Measurements from ENCODE around the gene FBXO31.
"Not testable (repeated sequence)": the region's sequence is repeated elsewhere in the genome, so short reads cannot be mapped to it uniquely, and the experiment has no call there.

FBXO31 gene

GRCh38 chr16:87360862-87361610, 22.5 kb downstream of the FBXO31 start:
- no peak for DNase-seq

DNA sequence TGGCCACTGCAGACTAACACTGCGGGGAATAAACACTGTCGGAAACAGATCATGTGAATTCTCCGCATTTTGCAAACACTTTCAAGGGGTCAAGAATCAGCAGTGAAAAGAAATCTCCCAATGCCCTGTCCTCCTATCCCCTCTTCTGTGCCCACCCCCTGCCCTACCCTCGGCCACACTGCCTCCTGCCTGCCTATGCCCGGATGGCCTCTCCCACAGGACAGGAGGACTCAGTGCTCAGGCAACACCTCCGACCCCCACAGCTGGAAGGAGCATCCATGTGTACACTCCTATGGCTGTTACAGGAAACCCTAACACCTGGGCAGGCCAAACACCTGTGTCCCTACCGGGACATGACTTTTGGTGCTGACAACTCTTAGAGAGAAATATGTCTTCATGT, 24.5 kb downstream of the FBXO31 start:
- no peak for DNase-seq

- DNase-seq, result no peak
Measured at GRCh38 chr16:87358696-87359095, 24.9 kb downstream of the FBXO31 start.

DNA sequence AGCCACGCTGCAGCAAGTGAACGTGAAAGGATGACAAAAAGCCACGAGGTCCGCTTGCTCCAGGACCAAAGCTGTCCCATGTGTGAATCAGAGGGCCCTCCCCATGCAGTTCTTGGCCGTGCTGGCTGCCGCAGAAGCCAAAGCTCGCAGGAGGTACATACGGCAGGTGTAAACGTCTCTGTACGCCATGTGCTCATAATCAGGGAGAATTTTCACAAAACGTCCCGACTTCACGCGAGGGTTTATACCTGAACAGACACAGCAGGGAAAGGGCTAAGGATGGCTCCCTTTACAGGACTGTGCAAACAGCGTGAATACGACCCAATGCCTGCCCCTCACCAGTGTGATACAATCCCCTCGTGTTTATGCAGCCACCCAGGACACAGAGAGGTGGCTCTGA, 25.3 kb downstream of the FBXO31 start:
- DNase-seq, result no peak

- no peak for DNase-seq
Measured at GRCh38 chr16:87356491-87356853, 27.1 kb downstream of the FBXO31 start.

- no peak for DNase-seq
Measured at GRCh38 chr16:87353613-87354012, 30.0 kb downstream of the FBXO31 start.

DNA sequence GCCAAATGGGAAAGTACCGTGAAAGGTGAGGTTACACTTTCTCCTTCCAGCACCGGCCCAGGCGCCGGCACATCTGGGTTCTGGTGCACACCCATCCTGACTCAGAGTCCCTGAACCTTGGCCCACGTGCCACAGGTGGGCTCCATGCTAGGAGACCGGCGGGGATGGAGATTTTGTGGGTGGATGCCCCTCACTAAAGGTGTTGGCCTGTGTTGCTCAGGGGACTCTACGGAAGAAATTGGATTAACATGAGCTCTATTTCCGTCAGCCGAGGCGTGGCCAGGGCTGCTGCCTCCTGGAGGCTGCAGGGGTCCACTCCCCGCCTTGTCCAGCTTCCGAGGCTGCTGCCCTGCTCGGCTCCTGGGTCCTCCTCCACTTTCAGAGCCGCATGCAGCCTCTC, 30.8 kb downstream of the FBXO31 start:
- DNase-seq, result no peak

DNA sequence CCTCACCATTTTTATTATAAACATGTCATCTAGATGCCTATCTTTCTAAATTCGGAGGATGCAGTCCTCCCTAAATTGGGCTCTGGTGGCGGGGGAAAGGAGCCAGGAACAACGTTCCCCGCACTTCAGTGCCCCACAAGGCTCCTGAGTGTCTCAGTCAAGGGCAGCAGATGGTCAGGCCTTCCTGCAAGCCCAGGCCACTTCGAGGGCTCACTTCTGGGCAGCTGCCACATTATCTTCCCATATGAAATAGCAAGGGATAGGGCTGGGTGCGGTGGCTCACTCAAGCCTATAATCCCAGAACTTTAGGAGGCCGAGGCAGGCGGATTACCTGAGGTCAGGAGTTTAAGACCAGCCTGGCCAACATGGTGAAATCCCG, 32.3 kb downstream of the FBXO31 start:
- DNase-seq, result no peak

DNA sequence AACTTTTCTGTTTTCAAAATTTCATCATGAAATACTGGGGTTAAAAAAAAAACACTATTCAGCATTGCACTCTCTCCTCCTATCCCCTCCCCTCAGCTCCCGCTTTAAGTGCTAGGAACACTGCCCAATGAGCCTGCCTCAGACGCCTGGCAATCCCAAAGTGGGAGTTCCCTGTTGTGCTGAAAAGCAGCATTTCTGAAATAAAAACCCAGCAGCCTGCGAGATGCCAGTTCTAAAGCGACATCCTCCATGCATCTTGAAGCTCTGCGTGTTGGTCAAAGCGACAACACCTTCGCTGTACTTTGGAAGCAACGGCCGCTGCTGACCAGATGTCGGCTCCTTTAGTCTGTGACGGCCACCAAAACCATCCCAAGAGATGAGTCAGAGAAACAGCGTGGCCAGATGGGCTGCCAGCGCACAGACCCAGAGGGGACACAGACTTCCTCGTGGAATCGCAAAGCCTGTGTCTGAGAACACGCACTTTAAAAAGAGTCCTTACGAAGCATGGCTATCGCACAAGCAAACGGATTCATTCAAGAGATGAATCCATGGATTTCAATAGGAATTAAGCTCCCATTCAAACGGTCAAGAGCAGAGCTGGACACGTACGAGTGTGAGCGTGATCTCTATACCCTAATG, 32.8 kb downstream of the FBXO31 start:
- DNase-seq, result no peak

DNA sequence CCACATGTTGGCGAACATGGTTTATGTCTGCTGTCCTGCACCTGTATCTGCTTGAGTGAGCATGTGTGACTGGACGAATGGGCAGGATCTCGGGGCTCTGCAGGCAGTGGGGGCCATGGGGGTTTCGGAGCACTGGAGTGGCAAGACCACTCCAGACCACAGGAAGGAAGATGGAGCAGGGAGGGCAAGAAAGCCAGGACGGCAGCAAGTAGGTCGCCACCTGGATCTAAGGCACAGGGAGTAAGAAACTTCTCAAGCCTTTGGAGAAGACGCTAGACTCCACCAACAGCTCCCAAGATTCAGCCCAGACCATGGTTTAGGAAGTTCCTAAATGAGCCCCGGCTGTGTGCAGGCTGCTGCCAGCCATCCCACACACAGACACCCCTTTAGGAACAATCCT, 33.5 kb downstream of the FBXO31 start:
- no peak for DNase-seq

GRCh38 chr16:87348616-87349157, 34.9 kb downstream of the FBXO31 start:
- DNase-seq, result no peak

DNA sequence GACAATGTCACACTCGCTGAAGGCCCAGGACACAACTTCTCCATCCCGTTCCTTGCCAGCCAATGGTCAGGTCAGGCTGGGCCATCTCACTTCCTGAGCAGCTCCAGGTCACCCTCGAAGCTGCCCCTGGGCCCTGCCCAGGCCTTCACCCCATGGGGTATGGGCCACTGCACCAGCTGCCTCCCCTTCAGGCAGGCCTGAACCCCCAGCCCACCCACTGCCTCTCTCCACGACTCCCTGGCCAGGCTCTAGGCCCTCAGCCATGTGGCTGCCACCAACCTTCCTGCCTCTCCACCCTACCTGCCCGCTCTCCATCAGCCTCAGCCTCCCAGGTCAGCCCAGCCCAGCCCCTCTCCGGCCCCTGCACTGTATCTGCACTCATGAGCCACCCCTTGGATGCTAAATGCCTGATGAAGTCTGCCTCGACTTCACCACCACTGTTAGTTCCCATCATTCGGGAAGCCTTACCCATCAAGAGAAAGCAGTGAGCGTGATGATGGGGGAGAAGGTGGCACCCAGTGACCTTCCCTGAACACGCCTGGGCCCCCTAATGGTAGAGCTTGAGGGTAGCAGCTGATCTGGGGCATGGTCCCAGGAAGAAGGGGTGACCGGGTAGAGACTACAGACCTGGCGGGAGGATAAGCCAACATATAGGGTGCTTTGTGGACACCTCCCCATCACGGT, 35.5 kb downstream of the FBXO31 start:
- DNase-seq, result no peak

GRCh38 chr16:87346517-87347060, 37.0 kb downstream of the FBXO31 start:
- DNase-seq, result no peak

DNA sequence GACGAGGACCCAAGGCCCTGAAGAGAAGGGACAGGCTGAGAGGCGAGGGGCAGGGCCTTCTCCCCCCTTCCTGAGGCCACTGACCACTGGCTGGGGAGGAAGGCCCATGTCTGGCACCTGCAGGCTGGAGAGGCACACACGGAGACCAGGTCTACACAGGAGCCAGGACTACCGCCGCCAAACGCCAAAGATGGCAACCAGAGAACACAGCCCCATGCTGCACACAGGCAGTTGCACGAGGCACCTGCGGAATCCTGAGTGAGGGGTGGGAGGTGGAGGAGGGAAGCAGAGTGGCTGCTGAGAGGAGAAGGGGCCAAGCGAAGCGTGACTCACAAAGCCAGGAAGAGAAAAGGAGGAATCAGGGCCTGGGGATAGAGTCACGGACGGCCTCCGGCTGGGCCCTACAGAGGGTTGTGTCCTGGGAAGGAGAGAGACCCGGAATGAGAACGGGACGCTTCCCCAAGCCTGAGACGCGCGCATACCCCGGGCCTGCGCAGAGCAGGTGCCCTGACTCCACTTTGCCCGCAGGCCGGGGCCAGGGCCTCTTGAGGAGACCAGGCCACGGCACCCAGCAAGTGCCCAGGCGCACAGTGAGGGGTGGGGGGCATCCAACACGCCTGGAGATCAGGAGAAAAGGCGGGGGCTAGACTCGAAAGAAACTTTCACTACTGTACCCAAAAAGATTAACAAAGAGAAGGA, 37.7 kb downstream of the FBXO31 start:
- no peak for DNase-seq

DNA sequence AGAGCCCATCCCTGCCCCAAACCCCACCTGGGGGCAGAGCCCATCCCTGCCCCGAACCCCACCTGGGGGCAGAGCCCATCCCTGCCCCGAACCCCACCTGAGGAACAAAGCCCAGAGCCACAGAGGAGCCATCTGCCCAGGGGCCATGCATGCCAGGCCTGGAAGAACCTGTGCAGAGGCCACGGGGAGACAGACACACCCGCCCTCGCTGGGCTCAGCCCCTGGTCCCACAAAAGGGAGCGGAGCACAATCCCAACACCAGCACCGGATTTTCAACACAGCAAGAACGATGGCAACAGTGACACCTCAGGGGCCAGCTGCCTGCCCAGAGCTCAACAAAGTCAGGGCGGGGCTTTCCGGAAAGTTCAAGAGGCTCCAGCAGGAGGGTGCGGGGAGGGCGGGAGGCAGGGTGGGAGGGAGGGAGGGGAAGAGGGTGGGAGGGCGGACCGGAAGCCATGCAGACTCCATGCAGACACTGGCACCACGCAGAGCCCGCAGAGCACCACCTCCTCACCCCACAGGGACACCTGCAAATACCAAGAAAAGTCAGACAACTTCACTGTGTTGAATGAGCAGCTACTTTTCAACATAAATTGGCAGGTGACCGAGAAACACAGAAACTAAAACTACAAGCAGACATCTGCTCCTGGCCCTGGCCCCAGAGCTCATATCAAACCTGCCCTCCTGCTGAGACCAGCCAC, 38.5 kb downstream of the FBXO31 start:
- DNase-seq, result peak; percentile 56

GRCh38 chr16:87344165-87344930, 39.2 kb downstream of the FBXO31 start:
- DNase-seq, result no peak

DNA sequence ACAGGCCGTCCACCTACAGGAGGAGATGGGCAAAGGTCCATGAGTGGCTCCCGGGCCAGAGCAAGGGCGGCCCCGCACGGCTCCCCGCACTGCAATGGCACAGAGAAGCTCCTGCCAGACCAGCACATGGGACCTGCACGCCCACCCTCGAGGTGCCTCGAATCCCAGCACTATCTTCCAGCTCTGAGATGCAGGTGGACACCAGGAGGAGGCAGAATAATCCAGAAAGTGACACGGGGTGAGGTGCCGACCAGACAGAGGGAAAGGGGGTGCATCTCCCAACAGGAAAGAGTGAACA, 39.9 kb downstream of the FBXO31 start:
- DNase-seq, result no peak

DNA sequence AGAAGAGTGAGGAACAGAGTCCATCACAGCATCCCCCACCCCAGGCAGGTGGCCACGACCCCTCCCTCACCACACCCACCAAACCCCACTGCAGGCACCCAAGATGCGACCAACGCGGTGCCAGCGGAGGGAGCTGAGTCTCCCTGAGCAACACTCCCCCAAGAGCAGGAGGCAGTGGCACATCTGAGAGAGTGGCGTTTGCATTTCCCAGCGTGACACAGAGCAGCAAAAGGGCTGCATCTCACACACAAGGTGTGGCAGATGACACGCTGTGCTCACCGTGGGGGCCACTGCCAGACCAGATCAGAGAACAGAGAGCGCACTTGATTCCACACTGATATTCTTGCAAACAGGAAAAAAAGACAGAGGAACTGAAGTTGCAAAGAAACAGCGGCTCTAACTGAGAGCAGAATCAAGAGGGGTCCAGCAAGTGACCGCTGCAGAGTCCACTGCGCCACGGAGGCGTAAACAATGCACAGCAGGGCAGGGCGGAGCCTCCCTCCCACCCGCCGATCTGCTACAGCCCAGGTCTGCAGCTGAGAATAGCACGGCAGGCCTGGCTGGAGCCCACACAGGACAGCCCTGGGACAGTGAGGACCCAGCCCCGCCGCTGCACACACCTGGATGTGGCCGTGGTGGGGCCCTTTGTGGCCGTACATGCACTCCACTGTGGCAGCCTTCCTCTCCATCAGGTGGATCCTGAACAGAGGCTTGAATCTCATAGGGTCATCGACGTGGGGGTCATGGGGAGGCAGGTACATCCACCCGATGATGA, 40.4 kb downstream of the FBXO31 start:
- DNase-seq, result no peak

DNA sequence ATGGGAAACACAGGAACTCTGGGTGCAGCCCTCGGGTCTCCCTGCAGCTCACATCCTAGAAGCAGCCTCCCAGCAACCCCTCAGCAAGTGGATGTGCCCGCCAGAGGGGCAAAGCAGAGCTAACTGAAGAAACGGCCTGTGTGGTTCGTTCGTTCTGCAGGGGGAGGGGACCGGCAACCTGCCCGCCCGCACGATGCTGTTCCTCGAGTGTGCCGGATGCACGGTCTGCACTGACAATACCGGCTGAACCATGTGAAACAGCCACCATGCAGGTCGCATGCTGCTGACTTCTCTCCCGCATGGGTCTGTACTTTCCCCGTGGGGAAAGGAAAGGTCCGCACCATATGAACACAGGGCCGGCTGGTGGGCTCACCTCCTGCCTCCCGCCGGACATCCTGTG, 41.1 kb downstream of the FBXO31 start:
- no peak for DNase-seq

GRCh38 chr16:87340198-87340597, 43.4 kb downstream of the FBXO31 start:
- no peak for DNase-seq

DNA sequence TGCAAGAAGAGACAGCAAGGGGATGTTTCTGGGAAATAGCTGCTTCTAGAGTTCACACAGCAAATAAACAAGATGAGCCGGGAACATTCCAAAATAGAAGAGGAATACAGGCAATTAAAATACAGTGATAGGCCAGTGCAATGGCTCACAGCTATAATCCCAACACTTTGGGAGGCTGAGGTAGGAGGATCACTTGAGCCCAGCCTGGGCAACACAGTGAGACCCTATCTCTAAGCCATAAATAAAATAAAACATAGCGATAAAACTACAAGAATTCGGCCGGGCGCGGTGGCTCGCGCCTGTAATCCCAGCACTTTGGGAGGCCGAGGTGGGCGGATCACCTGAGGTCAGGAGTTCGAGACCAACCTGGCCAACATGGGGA, 43.9 kb downstream of the FBXO31 start:
- DNase-seq, result not testable (repeated sequence)
